ENCODE data around the gene ZNF860.

The ZNF860 gene

DNA sequence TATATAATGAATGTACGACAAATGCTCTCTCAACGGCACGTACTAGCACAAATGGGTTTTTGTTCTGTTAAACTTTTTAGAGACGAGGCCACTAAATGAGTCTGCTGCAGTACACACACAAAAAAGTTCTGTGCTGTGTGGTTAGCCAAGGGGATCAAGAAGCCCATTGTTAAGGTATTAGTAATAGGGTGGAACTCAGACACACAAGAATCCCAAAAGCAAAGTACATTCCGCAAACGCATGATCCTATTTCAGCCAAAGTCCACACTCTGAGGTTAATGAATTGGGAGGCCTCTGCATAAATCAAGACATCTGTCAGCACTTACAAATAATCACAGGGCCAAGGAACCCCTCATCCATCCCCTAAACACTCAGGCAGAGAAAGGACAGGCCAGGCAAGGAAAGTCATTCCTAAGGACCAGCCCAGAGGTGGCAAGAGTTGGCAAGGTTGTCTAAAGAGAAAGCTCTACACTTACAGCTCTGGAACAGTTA, 12.6 kb upstream of the ZNF860 start:
- no peak for TF ChIP-seq SIN3A (IDR thresholded peaks at IDR 0.05; ENCODE audit: borderline replicate concordance, insufficient read depth, low read length)
- TF ChIP-seq POLR2AphosphoS5 (IDR thresholded peaks at IDR 0.05; ENCODE audit: low read depth, low read length) = no peak
- TF ChIP-seq, protein P1, sequence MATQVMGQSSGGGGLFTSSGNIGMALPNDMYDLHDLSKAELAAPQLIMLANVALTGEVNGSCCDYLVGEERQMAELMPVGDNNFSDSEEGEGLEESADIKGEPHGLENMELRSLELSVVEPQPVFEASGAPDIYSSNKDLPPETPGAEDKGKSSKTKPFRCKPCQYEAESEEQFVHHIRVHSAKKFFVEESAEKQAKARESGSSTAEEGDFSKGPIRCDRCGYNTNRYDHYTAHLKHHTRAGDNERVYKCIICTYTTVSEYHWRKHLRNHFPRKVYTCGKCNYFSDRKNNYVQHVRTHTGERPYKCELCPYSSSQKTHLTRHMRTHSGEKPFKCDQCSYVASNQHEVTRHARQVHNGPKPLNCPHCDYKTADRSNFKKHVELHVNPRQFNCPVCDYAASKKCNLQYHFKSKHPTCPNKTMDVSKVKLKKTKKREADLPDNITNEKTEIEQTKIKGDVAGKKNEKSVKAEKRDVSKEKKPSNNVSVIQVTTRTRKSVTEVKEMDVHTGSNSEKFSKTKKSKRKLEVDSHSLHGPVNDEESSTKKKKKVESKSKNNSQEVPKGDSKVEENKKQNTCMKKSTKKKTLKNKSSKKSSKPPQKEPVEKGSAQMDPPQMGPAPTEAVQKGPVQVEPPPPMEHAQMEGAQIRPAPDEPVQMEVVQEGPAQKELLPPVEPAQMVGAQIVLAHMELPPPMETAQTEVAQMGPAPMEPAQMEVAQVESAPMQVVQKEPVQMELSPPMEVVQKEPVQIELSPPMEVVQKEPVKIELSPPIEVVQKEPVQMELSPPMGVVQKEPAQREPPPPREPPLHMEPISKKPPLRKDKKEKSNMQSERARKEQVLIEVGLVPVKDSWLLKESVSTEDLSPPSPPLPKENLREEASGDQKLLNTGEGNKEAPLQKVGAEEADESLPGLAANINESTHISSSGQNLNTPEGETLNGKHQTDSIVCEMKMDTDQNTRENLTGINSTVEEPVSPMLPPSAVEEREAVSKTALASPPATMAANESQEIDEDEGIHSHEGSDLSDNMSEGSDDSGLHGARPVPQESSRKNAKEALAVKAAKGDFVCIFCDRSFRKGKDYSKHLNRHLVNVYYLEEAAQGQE (IDR thresholded peaks at IDR 0.05; ENCODE audit: insufficient read depth in 1 of 2, low read depth in 2 of 2, low read length in 2 of 2) = no peak
- no peak for TF ChIP-seq TAF1 (IDR thresholded peaks at IDR 0.05; ENCODE audit: borderline replicate concordance, insufficient read depth, low read length)
- TF ChIP-seq FOXP2 (optimal IDR thresholded peaks at IDR 0.05; ENCODE audit: borderline replicate concordance, extremely low read depth, extremely low read length, insufficient read depth) = no peak

DNA sequence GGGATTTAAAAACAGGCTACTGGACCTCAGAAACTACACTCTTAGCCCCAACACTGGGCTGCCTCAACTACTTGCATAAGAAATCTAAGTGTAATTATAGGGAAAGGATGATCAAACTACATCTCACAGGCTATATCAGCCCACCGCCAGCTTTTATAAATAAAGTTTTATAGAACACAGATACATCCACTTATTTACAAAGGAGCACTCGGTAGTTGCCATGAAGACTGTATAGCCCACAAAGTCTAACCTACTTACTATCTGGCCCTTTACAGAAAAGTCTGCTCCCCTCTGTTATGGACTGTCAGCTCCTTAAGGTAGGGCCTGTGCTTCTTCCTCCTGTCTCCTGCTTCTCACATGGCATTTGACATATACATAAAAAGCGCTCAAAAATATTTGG, 9.9 kb upstream of the ZNF860 start:
- TF ChIP-seq TAF1 (IDR thresholded peaks at IDR 0.05; ENCODE audit: borderline replicate concordance, insufficient read depth, low read length) = no peak
- TF ChIP-seq, protein P1 (IDR thresholded peaks at IDR 0.05; ENCODE audit: insufficient read depth in 1 of 2, low read depth in 2 of 2, low read length in 2 of 2) = no peak
- no peak for TF ChIP-seq SIN3A (IDR thresholded peaks at IDR 0.05; ENCODE audit: borderline replicate concordance, insufficient read depth, low read length)
- no peak for TF ChIP-seq POLR2AphosphoS5 (IDR thresholded peaks at IDR 0.05; ENCODE audit: low read depth, low read length)
- no peak for TF ChIP-seq FOXP2 (optimal IDR thresholded peaks at IDR 0.05; ENCODE audit: borderline replicate concordance, extremely low read depth, extremely low read length, insufficient read depth)

DNA sequence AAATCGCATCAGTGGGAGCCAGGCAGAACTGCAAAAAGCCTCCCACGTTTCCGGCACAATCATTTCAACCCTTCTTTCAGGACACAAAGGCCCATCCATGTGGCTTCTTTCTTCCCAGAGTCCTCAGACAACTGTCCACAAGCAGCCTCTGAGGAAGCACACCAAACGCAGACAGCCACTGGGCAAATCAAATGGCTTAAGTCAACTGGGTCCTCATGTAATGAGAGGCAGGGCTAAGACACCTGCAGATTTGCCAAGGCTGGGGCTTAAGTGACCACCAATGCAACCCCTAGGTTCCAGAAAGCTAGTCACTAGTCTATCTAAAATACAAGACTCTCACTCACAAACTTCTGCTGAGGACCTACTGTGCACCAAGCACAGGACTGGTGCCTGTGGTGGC, 8.5 kb upstream of the ZNF860 start:
- TF ChIP-seq, protein P1 (IDR thresholded peaks at IDR 0.05; ENCODE audit: insufficient read depth in 1 of 2, low read depth in 2 of 2, low read length in 2 of 2) = no peak
- TF ChIP-seq FOXP2 (optimal IDR thresholded peaks at IDR 0.05; ENCODE audit: borderline replicate concordance, extremely low read depth, extremely low read length, insufficient read depth) (no peak), TAF1 (IDR thresholded peaks at IDR 0.05; ENCODE audit: borderline replicate concordance, insufficient read depth, low read length) (no peak), SIN3A (IDR thresholded peaks at IDR 0.05; ENCODE audit: borderline replicate concordance, insufficient read depth, low read length) (no peak), POLR2AphosphoS5 (IDR thresholded peaks at IDR 0.05; ENCODE audit: low read depth, low read length) (no peak)

DNA sequence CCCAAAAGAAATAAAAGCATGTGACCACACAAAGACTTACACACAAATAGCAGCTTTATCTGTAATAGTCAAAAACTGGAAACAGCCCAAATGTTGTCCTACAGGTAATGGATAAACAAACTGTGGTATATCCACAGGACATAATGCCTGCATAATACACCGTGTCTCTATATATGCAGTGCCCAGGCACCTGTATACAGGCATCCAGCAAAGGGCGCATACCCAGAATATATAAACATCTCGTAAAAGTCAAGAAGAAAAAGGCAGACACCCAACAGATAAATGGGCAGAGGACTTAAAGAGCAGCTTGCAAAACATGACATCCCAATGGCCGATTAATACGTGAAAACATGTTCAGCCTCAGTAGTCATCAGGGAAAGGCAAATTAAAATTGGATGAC, 7.7 kb upstream of the ZNF860 start:
- no peak for TF ChIP-seq FOXP2 (optimal IDR thresholded peaks at IDR 0.05; ENCODE audit: borderline replicate concordance, extremely low read depth, extremely low read length, insufficient read depth)
- TF ChIP-seq POLR2AphosphoS5 (IDR thresholded peaks at IDR 0.05; ENCODE audit: low read depth, low read length) = no peak
- no peak for TF ChIP-seq SIN3A (IDR thresholded peaks at IDR 0.05; ENCODE audit: borderline replicate concordance, insufficient read depth, low read length)
- no peak for TF ChIP-seq TAF1 (IDR thresholded peaks at IDR 0.05; ENCODE audit: borderline replicate concordance, insufficient read depth, low read length)
- TF ChIP-seq, protein P1 (IDR thresholded peaks at IDR 0.05; ENCODE audit: insufficient read depth in 1 of 2, low read depth in 2 of 2, low read length in 2 of 2) = no peak

DNA sequence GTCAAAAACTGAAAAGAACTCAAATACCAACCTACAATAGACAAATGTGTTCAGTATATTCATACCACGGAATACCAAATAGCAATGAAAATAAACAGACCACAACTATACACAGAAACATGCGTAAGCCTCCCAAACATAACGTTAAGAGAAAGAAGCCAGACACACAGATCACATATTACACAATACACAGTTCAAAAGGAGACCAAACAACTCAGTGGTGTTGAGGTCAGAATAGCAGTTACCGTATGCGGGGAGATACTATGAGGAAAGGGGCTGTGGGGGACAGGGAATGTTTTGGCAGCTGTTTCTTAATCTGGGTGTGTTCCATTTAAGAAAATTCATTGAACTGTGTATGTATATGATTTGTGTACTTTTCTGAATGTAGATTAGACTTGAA, 7.1 kb upstream of the ZNF860 start:
- TF ChIP-seq FOXP2 (optimal IDR thresholded peaks at IDR 0.05; ENCODE audit: borderline replicate concordance, extremely low read depth, extremely low read length, insufficient read depth) = no peak

Data from PFSK-1 (cell line).